Rectal smooth muscle tissue (tissue), 1 donor: Measurements from ENCODE around the gene SYT7.
A peak's percentile ranks its signal among the peaks of the same experiment; 100 is the strongest.

Source experiments
- H3K27ac ChIP-seq: one replicate; pipeline ENCODE4 v1.7.0; 2013; ENCODE audit warnings: low read depth, low read length, inconsistent platforms
- H3K27me3 ChIP-seq: one replicate; pipeline ENCODE4 v1.7.0; 2013; ENCODE audit warnings: low read length; ENCODE audit not compliant: control insufficient read depth, insufficient read depth
- H3K36me3 ChIP-seq: one replicate; pipeline ENCODE4 v1.7.0; 2013; ENCODE audit warnings: low read length; ENCODE audit not compliant: control insufficient read depth, insufficient read depth
- H3K4me1 ChIP-seq: one replicate; pipeline ENCODE4 v1.7.0; 2013; ENCODE audit warnings: low read length; ENCODE audit not compliant: control insufficient read depth, insufficient read depth
- H3K4me3 ChIP-seq: one replicate; pipeline ENCODE4 v1.7.0; 2013; ENCODE audit warnings: low read length
- H3K9ac ChIP-seq: one replicate; pipeline ENCODE4 v1.7.0; 2013; ENCODE audit warnings: low read length

Gene SYT7

DNA sequence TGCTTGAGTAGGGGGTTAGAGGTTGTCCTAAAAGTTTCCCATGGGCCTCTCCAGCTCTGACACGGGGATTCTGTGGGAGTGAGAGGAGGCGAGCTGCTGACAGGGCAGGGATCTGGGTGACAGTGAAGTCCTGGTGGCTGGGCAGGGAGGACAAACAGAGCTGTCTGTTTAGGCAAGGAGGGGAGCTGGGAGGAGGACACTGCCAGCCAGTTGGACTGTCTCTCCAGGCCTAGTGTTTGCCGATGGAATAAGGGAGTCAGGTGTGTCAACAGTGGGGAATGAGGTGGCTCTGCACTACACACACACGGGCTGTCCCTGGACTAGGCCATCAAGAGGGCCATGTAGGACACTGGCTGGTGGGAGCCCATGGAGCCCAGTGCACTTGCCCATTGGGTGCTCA is 20.6 kb upstream of the SYT7 start:
- Histone ChIP-seq H3K4me3 (no peak overlapping the region), H3K9ac (no peak overlapping the region), H3K27me3 (no peaks in the 10 kb centered on the region), H3K36me3 (no peaks in the 10 kb centered on the region), H3K4me1 (no peaks in the 10 kb centered on the region), H3K27ac (no peak overlapping the region)

DNA sequence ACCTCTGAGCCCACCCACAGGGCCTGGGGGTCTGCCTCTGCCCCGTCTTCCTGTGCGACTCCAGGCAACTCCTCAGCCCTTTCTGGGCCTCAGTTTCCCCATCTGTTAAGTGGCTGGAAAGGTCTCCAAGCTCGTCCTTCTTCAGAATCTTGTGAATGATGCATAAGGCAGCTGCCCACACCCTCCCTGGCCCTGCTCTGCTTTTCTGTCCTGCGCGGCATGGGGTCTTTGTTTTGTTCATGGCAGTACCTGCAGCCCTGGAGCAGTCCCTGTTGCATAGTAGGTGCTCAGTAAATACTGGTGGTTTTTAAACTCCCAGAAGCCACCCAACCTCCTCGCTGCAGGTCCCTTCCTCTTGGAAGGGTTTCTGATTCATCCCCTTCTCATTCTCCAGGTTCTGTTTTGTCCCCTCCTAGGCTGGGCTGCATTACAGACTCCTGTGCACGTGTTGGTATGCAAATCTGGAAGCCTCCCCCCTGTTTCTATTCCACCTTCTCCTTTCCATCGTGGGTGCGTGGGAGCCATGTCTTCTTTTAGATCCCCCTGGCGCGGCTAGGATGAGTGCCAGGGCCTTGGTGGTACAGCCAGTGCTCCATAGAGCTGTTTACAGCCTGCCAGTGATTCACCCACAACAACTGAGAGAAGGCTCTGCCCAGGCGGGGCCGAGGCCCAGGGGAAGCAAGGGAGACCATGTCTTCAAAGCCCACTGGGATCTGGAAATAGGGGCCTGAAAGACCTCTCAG is 19.3 kb upstream of the SYT7 start:
- Histone ChIP-seq H3K36me3 (no peaks in the 10 kb centered on the region), H3K4me3 (no peak overlapping the region), H3K9ac (no peak overlapping the region), H3K27me3 (no peaks in the 10 kb centered on the region), H3K27ac (no peak overlapping the region), H3K4me1 (no peaks in the 10 kb centered on the region)

DNA sequence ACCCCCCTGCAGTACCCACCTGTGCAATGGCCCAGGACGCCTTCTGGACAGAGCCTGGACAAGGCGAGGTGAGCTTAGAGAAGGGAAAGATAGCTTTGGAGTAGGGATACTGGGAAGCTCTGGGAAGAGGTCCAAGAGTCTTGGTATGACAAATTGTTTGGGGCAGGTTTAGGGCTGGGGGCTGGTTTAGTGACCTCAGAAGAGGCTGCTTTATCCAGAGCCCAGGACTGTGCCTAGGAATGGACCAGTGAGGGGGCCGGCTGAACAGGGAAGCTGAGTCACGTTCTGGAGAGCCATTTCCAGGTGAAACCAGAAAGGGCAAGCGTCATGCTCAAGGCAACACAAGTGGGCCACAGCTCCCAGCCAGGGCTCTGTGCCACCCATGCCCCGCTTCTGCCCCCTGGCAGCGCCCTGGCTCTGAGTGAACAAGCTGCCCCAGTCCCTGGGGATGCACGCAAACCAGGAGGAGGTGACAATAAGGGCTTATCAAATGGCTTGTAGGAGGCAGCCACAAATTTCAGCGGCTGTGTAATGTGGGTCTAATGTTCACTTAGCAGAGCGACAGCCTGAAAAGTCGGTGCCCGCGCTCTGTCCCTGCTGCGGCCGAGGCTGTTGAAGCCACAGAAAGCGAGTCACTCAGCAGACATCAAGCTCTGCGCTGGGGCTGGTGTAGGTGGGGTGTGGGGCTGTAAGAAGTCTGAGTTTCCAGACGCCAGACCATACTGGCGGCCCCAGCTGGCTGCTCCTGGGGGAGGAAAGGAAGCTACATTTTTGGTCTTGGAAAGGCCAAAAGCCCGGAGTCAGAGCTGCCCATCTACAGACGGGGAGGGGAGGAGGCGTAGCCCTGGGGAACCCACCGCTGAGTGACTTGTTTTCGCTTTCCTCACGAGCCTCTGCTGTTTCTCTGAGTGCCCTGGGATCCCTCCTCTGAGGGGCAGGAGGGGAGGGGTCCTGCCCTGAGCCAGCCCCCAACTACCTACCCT is 18.3 kb upstream of the SYT7 start:
- Histone ChIP-seq H3K4me1 (no peaks in the 10 kb centered on the region), H3K9ac (no peak overlapping the region), H3K4me3 (no peak overlapping the region)

DNA sequence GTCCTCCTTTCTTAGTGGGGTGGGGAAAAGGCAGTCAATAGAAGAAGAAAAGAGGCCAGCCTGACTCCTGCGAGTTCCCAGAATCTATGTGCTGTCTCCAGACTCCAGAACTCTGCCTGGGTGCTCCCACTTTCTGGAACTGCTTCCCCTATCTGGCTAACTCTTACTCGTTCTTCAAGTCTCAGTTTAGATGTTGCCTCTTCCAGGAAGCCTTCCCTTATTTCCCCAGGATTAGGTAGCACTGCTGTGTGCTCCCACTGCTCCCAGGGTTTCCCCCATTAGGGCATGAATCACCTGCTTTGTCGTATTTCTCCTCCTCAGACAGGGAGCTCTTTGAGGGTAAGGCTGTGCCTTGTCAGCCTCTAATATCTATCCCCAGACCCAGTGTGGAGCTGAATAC is 17.5 kb upstream of the SYT7 start:
- H3K27me3 ChIP-seq: no peaks in the 10 kb centered on the region
- no peaks in the 10 kb centered on the region for H3K4me1 ChIP-seq
- no peak overlapping the region for H3K27ac ChIP-seq
- no peaks in the 10 kb centered on the region for H3K36me3 ChIP-seq
- H3K9ac ChIP-seq: no peak overlapping the region
- H3K4me3 ChIP-seq: no peak overlapping the region

More for the DNA sequence above, 18.3 kb upstream of the SYT7 start:
- no peaks in the 10 kb centered on the region for H3K27me3 ChIP-seq
- H3K36me3 ChIP-seq: no peaks in the 10 kb centered on the region
- no peak overlapping the region for H3K27ac ChIP-seq

DNA sequence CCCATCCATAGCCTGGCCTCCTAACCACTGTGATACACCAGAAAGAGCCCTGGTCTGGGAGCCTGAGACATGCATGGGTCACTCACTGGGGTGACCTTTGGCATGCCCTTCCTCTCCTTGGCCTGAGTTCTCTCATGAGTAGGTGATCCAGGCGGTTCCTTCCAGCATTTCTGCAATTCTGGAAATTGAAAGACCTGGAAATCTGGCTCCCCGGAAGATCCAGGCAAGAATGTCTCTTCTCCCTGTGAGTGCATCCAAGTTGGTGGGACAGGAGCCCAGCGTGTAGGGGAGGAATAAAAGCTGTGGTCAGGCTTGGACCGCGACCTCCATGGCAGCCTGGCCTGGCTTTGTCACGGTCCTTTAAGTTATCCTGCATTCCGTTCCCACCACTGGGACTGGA is 16.1 kb upstream of the SYT7 start:
- no peak overlapping the region for H3K9ac ChIP-seq
- no peak overlapping the region for H3K27ac ChIP-seq
- no peaks in the 10 kb centered on the region for H3K36me3 ChIP-seq
- no peaks in the 10 kb centered on the region for H3K4me1 ChIP-seq
- no peaks in the 10 kb centered on the region for H3K27me3 ChIP-seq
- no peak overlapping the region for H3K4me3 ChIP-seq

DNA sequence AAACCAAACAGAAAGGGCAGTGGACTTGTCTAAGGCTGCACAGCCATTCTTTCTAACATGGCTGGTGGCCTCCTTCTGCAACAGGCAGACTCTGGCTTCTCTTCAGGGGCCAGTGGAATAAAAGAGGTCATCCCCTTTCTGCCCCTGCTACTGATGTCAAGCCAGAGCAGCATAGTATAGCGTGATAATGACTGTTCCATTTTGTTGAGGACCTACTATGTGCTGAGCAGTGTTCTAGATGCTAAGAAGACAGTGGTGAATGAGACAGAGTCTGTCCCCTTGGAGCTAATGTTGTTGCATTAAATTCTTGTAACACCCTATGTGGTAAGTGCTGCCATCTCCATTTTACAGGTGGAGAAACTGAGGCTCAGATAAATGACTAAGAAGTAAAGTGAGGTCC is 15.7 kb upstream of the SYT7 start:
- H3K4me3 ChIP-seq: no peak overlapping the region
- no peak overlapping the region for H3K9ac ChIP-seq
- no peaks in the 10 kb centered on the region for H3K36me3 ChIP-seq
- no peak overlapping the region for H3K27ac ChIP-seq
- H3K4me1 ChIP-seq: no peaks in the 10 kb centered on the region
- no peaks in the 10 kb centered on the region for H3K27me3 ChIP-seq

DNA sequence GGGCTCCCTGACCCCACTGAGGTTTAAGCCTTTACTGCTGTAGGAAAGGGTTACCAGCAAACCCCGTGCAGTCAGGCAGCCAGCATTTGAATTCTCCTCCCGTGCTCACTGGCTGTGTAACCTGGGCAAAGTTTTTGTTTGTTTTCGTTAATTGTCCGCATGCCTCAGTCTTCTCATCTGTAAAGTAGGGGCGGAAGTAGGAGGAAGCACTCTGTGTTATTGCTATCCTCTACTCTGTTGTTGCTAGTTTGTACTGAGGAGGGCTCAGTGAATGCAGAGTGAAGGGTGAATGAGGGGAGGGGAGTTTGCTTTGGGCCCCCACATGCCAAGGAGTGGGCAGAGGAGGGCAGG is 14.0 kb upstream of the SYT7 start:
- Histone ChIP-seq H3K4me1 (no peaks in the 10 kb centered on the region), H3K9ac (no peak overlapping the region), H3K36me3 (no peaks in the 10 kb centered on the region), H3K27ac (no peak overlapping the region), H3K27me3 (no peaks in the 10 kb centered on the region), H3K4me3 (no peak overlapping the region)

DNA sequence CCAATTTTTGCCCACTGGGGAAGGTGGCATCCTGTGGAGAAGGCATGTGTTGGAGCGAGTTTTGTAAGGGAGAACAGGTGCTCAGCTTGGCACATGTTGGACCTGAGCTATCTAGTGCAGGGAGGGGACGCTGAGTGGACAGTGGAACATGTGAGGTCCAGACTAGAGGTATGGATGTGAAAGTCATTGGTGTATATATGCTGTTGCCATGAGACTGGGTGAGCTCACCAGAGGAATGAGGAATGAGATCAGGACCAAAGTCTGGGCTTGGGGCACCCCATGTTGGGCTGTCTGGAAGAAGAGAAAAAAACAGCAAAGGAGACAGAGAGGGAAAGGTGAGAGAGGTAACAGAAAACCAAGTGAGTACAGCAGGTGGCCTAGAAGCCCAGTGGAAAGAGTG is 12.3 kb upstream of the SYT7 start:
- Histone ChIP-seq H3K9ac (no peak overlapping the region), H3K27me3 (peaks cover 4% of the 10 kb centered on the region), H3K36me3 (no peaks in the 10 kb centered on the region), H3K4me3 (no peak overlapping the region), H3K4me1 (no peaks in the 10 kb centered on the region), H3K27ac (no peak overlapping the region)

- Histone ChIP-seq H3K9ac (no peak overlapping the region), H3K36me3 (no peaks in the 10 kb centered on the region), H3K4me3 (no peak overlapping the region), H3K27ac (no peak overlapping the region), H3K4me1 (no peaks in the 10 kb centered on the region), H3K27me3 (peaks cover 4% of the 10 kb centered on the region)
Measured at GRCh38 chr11:61592176-61592575, 11.3 kb upstream of the SYT7 start.

DNA sequence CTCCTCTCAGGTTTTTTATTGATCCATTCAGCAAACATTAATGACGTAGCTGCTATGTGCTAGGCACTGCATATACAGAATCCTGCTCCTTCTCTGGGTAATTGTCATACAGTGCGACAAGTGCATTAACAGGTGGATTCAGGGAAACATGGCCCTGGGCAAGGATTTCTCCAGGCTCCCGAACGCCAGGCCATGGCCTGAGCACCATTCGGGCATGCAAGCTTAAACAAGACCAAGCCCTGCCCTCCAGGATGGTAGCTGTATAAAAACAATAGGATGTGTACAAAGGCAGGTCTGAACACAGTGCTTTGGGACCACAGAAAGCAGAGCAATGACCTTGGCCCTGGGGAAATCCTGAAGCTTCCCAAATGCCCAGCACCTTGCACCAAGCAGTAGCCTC is 9.1 kb upstream of the SYT7 start:
- no peak overlapping the region for H3K4me3 ChIP-seq
- H3K27me3 ChIP-seq: peaks cover 6% of the 10 kb centered on the region
- H3K27ac ChIP-seq: no peak overlapping the region
- H3K4me1 ChIP-seq: no peaks in the 10 kb centered on the region
- no peak overlapping the region for H3K9ac ChIP-seq
- H3K36me3 ChIP-seq: no peaks in the 10 kb centered on the region

GRCh38 chr11:61588728-61589191 is 7.9 kb upstream of the SYT7 start:
- H3K27me3 ChIP-seq: peaks cover 6% of the 10 kb centered on the region
- no peaks in the 10 kb centered on the region for H3K4me1 ChIP-seq
- no peaks in the 10 kb centered on the region for H3K36me3 ChIP-seq
- no peak overlapping the region for H3K27ac ChIP-seq
- H3K4me3 ChIP-seq: peak overlapping the region; percentile 58
- H3K9ac ChIP-seq: no peak overlapping the region

DNA sequence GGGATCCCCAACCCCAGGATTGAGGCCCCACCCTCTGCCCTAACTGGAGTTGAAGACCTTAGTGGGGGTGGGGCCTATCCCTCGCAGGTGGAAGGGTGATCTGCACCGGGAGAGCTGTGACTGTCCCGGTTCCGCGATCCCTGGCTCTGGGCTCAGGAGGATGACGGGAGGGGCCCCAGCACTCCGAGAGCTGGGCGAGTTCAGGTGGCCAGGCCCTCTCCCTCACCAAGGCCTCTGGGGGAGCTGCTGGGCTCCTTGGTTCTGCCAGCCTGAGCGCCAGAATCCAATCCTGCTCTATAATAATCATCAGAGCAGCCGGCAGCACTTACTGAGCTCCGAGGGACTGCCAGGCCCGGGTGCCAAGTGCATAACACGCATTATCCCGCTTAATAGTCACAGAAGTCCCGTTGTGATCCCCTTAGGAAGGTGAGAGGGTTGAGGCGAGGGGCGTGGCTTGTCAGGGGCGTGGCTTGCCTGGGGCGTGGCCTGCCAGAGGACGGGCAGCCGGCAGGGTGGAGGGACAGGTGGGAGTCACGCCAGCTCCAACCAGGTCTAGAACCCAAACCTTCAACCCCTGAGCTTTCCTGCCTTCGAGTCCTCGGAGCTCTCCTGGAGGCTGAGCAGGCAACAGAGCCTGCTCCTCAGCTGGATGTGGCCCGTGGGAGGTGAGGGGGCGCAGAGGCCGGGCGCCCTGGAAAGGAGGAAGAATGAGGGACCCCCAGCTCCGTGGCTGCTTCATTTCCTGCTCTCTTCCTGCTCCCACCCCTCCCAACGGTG is 7.3 kb upstream of the SYT7 start:
- Histone ChIP-seq H3K4me3 (peak overlapping the region; percentile 58), H3K27me3 (peaks cover 6% of the 10 kb centered on the region), H3K27ac (no peak overlapping the region), H3K9ac (no peak overlapping the region), H3K4me1 (no peaks in the 10 kb centered on the region), H3K36me3 (no peaks in the 10 kb centered on the region)
